HG03064 (cell line): Measurements from ENCODE around the gene SOX12.

Experiments used
- ATAC-seq: cut with Tn5 transposase; IDR thresholded peaks from one replicate; pipeline ENCODE4 v1.9.1; 2021; ENCODE audit warnings: low read depth; ENCODE audit not compliant: unreplicated experiment

SOX12 gene

GRCh38 chr20:300345-300990, 24.9 kb upstream of the SOX12 start:
- ATAC-seq = no peak

GRCh38 chr20:301886-302848, 23.2 kb upstream of the SOX12 start:
- no peak for ATAC-seq

GRCh38 chr20:305745-306144, 19.6 kb upstream of the SOX12 start:
- ATAC-seq = no peak

GRCh38 chr20:308427-309038, 16.8 kb upstream of the SOX12 start:
- ATAC-seq = no peak

GRCh38 chr20:309306-309840, 16.0 kb upstream of the SOX12 start:
- ATAC-seq = no peak

- ATAC-seq = peak; percentile 98
Observed at GRCh38 chr20:309841-310644, 15.3 kb upstream of the SOX12 start.

GRCh38 chr20:310645-311044, 14.7 kb upstream of the SOX12 start:
- ATAC-seq = no peak

GRCh38 chr20:311609-312008, 13.7 kb upstream of the SOX12 start:
- no peak for ATAC-seq

GRCh38 chr20:312067-312466, 13.3 kb upstream of the SOX12 start:
- no peak for ATAC-seq

- no peak for ATAC-seq
Observed at GRCh38 chr20:312866-313265, 12.5 kb upstream of the SOX12 start.

GRCh38 chr20:313402-313801, 11.9 kb upstream of the SOX12 start:
- ATAC-seq = no peak

- ATAC-seq = no peak
Observed at GRCh38 chr20:313948-314347, 11.4 kb upstream of the SOX12 start.

- ATAC-seq = no peak
Observed at GRCh38 chr20:316316-317068, 8.9 kb upstream of the SOX12 start.

- peak; percentile 48 for ATAC-seq
Observed at GRCh38 chr20:324177-325044, 941 bp upstream of the SOX12 start.

GRCh38 chr20:325889-326644, 715 bp downstream of the SOX12 start:
- ATAC-seq = peak; percentile 6

- no peak for ATAC-seq
Observed at GRCh38 chr20:326645-327185, 1.4 kb downstream of the SOX12 start.

GRCh38 chr20:327186-328026, 2.1 kb downstream of the SOX12 start:
- ATAC-seq = no peak
